GM13976 (cell line): ENCODE measurements around the gene COL8A1.

ENCODE experiments used
- DNase-seq: peaks from one replicate; pipeline ENCODE4 v3.0.0; 2012; ENCODE audit warnings: low spot score
- in situ Hi-C: fragments of 300-500 bp; cut with MboI; formaldehyde crosslinking; loops from one replicate; pipeline ENCODE4 v1.12.0; 2022; ENCODE audit warnings: low sequenced_read_pairs, mixed read lengths, inconsistent platforms; ENCODE audit not compliant: unreplicated experiment
- TF ChIP-seq, protein P1 (sequence below): IDR thresholded peaks from 2 replicates; pipeline ENCODE4 v1.5.1; 2012; ENCODE audit warnings: borderline replicate concordance, mild to moderate bottlenecking; ENCODE audit not compliant: insufficient read depth; ENCODE audit errors: extremely low read depth, missing control alignments, control extremely low read depth

COL8A1 gene

DNA sequence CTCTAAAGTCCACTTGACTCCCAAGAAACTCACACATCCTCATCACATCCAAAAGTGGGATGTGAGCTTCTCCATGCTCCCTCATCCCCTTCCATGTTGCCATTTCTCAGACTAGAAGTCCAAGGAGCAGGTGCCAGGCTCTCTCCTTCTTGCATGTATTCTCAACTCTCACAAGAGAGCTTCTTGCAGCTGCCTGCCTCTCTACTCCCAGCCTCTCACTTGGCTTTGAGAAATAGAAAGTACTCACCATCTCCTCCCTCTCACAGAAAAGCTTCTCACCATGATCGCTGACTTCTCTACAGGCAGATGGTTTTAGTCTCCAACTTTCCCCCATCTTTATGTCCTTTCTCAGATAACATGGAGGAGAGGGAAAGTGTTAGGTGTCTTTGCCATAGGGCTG, 26.6 kb downstream of the COL8A1 start:
- in situ Hi-C loops, result no loop called here
- TF ChIP-seq, protein P1, sequence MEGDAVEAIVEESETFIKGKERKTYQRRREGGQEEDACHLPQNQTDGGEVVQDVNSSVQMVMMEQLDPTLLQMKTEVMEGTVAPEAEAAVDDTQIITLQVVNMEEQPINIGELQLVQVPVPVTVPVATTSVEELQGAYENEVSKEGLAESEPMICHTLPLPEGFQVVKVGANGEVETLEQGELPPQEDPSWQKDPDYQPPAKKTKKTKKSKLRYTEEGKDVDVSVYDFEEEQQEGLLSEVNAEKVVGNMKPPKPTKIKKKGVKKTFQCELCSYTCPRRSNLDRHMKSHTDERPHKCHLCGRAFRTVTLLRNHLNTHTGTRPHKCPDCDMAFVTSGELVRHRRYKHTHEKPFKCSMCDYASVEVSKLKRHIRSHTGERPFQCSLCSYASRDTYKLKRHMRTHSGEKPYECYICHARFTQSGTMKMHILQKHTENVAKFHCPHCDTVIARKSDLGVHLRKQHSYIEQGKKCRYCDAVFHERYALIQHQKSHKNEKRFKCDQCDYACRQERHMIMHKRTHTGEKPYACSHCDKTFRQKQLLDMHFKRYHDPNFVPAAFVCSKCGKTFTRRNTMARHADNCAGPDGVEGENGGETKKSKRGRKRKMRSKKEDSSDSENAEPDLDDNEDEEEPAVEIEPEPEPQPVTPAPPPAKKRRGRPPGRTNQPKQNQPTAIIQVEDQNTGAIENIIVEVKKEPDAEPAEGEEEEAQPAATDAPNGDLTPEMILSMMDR, result no peak
- no peak for DNase-seq

DNA sequence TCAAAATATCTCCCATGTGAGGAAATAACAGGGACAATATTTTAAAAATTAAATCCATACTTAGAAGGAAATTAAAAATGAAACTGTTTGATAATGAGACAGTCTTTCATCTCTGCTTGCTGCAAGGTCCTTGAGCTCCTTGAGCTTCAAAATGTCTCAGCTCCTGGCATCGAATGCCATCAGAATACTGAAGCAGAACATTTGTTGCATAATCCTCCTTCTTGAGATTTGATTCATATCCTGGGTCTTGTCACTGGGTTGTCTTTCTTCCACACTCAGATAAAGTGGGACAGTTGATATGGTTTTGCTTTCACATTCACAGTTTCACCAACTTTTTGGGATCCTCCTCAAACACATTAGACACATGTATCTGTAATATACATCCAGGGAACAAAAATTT, 27.8 kb downstream of the COL8A1 start:
- TF ChIP-seq, protein P1, result no peak
- in situ Hi-C loops, result no loop called here
- no peak for DNase-seq

DNA sequence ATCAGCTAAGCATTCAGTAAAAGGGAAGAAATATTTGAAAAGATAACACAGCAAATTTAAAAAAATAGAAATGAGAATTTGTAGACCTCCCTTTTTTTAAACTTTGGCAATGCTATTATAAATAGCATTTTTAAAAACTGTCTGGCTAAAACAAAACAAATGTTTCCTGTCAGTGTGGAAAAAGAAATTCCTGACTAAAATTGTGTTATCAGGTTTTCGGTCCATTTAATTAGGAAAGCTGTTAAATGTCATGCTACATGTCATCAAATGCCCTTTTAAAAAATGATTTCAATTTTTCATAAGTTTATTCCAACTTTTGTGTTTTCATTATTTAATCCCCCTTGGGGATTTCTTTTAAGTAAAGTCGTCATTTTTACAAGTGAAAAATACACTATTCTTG, 29.6 kb downstream of the COL8A1 start:
- in situ Hi-C loops, result no loop called here
- TF ChIP-seq, protein P1, result no peak
- DNase-seq, result no peak

DNA sequence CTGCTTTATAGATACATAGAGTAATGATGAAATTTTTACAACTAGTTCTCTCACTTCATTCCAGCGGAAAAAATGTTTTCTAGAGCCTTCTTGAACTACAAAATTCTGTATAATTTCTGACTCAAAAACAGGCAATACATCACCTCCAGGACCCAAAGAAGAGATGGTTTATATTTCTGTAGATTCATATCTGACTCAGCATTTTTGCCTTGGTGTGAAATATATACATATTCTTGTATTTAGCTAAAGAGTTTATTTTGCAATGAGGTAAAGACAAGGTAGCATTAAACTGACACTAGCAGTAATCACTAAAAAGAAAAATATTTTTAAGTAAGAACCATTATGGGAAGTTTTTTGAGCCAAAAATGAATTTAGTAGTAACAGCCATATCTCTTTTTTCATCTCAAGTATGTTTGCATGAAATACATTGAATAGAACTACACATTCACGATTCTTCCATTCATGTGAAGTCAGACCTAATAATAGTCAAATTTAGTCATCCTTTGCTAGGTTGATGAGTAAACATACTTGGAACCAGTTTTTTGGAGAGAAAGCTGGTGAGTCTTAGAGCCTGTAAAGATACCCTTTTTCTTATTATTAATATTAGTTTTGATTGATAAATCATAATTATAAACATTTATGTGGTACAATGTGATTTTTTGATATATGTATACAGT, 31.6 kb downstream of the COL8A1 start:
- TF ChIP-seq, protein P1, result no peak
- no peak for DNase-seq
- in situ Hi-C loops, result no loop called here

DNA sequence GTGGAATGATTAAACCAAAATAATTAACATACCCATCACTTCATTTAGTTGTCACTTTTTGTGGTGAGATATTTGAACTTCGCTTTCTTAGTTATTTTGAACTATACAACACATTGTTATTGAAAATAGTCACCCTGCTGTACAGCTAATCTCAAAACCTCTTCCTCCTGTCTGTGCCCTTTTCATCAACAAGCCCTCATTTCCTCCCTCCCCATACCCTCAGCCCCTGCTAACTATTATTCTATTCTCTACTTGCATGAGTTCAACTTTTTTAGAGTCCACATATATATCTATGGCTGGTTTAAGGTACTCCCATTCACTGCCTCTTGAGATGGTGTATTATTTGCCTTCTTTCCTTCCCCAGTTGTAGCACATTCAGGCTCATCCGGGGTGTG, 32.2 kb downstream of the COL8A1 start:
- in situ Hi-C loops, result no loop called here
- TF ChIP-seq, protein P1, result no peak
- no peak for DNase-seq

DNA sequence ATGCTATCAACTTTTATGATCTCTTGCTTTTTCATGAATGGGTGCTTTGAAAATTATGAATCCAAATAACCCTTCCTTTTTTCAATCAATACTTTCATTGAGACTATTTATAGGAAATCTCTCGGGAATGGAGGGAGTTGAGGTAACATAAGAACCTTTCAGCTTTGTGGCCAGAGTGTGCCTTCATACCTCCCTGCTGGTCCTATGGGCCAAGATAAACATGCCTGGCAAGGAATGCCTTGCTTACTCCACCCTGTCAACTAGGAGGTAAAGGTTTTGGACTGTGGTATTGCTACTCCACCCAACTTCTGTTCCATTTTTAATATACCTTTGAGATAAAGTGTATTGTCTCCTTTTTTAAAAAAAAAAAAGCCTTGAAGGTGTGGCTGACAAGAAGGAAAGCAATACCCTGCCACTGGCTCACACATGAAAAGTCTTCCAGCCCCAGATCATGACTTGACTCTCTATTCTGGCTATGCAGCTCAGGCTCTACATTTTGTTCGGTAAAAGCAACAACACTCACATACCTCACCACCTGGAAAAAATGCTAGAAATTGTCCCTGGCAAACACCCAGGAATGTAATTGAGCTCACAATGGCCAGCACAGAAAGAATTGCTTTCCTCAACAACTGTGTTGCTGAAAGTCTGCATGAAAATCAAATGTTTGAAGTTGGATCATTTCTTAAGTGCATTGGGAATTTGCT, 35.8 kb downstream of the COL8A1 start:
- TF ChIP-seq, protein P1, result no peak
- no peak for DNase-seq
- in situ Hi-C loops, result no loop called here
